Fibroblast of villous mesenchyme (primary cell): ENCODE results near the gene KCNK15. TPM values are rescaled to one million over a fixed set of nuclear protein-coding genes. Genes with fewer than 3 reads are reported as not detected.

Source experiments
- DNase-seq: peaks from one replicate; pipeline ENCODE4 v3.0.0-alpha.2; 2010; ENCODE audit warnings: low read depth
- H3K4me3 ChIP-seq: 2 replicates; pipeline ENCODE4 v1.5.1; 2011; ENCODE audit warnings: low read depth, mild to moderate bottlenecking, low read length
- CTCF ChIP-seq: IDR thresholded peaks from 2 replicates; pipeline ENCODE4 v1.5.1; 2012; ENCODE audit warnings: low read depth, mild to moderate bottlenecking, low read length; ENCODE audit not compliant: insufficient read depth
- total RNA-seq: library from RNA; depleted of rRNA; stranded (reverse); fragments of >200 nt; gene quantifications from 2 replicates; pipeline ENCODE4 v1.2.3, GENCODE V29; 2012

The KCNK15 gene
- total RNA-seq, 1 donor: 1.7 TPM

GRCh38 chr20:44742304-44743079, 3.2 kb upstream of the KCNK15 start:
- no peak overlapping the region for H3K4me3 ChIP-seq
- no peak for DNase-seq
- TF ChIP-seq CTCF: no peak

DNA sequence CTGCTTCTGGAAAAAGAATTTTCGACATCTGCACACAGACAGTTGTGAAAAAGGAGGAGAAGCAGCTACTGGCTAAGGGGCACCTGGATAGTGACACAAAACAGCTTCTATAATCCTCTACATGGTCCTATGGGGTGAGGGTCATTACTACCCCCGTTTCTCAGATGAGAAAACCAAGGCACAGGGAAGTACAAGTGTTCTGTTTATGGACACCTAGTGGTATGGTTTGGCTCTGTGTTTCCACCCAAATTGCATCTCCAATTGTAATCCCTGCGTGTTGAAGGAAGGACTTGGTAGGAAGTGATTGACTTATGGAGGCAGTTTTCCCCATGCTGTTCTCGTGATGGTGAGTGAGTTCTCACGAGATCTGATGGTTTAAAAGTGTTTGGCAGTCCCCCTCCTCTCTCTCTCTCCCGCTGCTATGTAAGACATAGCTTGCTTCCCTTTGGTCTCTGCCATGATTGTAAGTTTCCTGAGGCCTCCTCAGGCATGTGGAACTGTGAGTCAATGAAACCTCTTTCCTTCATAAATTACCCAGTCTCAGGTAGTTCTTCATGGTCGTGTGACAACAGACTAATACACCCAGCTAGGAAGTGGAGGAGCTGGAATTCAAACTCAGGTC, 2.5 kb upstream of the KCNK15 start:
- TF ChIP-seq CTCF: no peak
- DNase-seq: no peak
- H3K4me3 ChIP-seq: no peak overlapping the region

- no peak for DNase-seq
- TF ChIP-seq CTCF: no peak
Observed at GRCh38 chr20:44743916-44744655, 1.6 kb upstream of the KCNK15 start.

GRCh38 chr20:44745122-44745597, 505 bp upstream of the KCNK15 start:
- DNase-seq: no peak
- no peak for TF ChIP-seq CTCF
- peak overlapping the region; percentile 50 for H3K4me3 ChIP-seq

More at GRCh38 chr20:44743916-44744655, 1.6 kb upstream of the KCNK15 start:
- no peak overlapping the region for H3K4me3 ChIP-seq

DNA sequence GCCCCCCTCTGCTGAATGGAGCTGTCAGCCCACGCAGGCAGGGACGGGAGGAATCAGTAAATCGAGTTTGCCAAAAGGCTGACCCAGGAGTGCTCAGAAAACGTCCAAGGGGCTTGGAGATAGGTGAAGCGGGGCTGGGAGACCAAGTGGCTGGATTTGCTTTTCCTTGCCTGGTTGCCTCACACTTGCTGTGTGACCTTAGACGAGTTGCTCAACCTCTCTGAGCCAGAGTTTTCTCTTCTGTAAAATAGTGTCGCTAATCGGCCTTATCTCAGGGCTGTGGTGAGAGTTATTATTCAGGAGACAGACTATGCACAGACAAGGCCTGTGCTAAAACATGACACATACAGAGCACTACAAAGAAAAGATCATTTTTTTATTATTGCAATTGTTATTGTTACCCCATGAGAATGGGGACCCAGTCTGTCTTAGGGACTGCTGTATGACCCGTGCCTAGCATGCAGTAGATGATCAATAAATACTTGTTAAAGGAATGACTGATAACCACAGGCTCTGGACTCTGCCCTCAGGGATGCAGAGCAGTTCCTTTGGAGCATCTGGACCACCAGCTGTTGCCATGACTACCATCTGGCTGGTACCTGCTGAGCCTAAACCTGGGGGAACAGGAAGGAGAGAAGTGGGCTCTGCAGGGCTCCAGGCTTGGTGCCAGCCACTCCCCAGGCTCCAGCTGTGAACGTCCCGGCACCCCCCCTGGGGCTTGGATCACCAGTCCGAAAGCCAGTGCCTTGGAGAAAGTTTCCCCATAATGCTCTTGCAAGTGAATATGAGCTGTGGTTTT, 901 bp downstream of the KCNK15 start:
- no peak for TF ChIP-seq CTCF
- DNase-seq: no peak
- peak overlapping the region; percentile 50 for H3K4me3 ChIP-seq
